ENCODE measurements around the gene MCRS1. TPM values are rescaled to one million over a fixed set of nuclear protein-coding genes. Genes with fewer than 3 reads are reported as not detected.

Gene MCRS1
- total and polyA plus RNA-seq, 4 donors: 20.0 to 33.1 (median 26.1) TPM

DNA sequence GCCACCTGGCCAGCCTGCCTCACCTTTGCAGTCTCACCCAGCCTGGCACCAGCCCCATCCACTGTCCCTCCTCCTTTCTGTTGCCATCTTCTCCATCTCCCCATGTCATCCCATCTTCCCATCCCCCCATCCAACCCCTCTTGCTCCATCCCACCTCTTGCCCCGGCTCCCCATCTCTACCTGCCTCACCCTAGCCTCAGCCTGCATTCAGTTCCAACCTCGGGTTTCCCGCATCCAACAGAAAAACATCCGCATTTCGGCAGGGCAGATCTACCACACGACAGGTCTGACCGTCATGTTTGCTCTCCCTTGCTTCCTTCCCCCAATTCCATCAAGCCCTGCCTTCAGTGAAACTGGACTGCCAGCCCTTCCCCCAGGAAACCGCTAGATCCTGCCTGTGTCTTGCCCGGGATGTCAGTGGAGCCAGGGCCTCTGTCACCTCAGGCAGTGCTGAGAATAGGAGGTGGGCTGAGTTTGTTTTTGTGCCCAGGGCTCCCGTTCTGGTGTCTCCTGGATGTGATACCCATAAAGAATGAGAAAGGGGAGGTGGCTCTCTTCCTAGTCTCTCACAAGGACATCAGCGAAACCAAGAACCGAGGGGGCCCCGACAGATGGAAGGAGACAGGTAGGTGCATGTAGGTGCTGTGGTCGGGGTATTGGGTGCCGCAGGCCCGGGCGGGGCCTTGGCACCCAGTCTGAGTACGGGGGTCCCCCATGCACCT is 26.6 kb downstream of the MCRS1 start:
- Histone ChIP-seq H3K4me1 (ENCODE audit: control insufficient read depth in 4 of 4, insufficient read depth in 4 of 4, low read length in 3 of 4) (peaks cover 10 to 12% (median 11%) of the 10 kb centered on the region in 4 donors), H3K4me3 (ENCODE audit: low read depth in 1 of 3, low read length in 3 of 3) (no peak overlapping the region), H3K36me3 (ENCODE audit: control insufficient read depth in 4 of 4, insufficient read depth in 3 of 4, low read depth in 1 of 4, low read length in 3 of 4) (no peaks in the 10 kb centered on the region), H3K27me3 (ENCODE audit: control insufficient read depth in 4 of 4, insufficient read depth in 4 of 4, low read length in 3 of 4) (peaks cover under 1 to 10% (median 4%) of the 10 kb centered on the region in 4 donors), H3K9me3 (ENCODE audit: control insufficient read depth in 4 of 4, low read length in 3 of 4) (no peaks in the 10 kb centered on the region), H3K9ac (ENCODE audit: low read depth in 1 of 2, low read length in 2 of 2) (no peak overlapping the region), H3K27ac (ENCODE audit: low read depth in 1 of 2, low read length in 2 of 2) (no peak overlapping the region)
- no peak for DNase-seq (ENCODE audit: low spot score)
- 86% methylated on average over 18 of the region's 18 CpGs for WGBS
- no peak for TF ChIP-seq TAF1 (conservative IDR thresholded peaks at IDR 0.05)
- TF ChIP-seq, protein P1, sequence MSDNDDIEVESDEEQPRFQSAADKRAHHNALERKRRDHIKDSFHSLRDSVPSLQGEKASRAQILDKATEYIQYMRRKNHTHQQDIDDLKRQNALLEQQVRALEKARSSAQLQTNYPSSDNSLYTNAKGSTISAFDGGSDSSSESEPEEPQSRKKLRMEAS (IDR thresholded peaks at IDR 0.05): no peak
- TF ChIP-seq, protein P2, sequence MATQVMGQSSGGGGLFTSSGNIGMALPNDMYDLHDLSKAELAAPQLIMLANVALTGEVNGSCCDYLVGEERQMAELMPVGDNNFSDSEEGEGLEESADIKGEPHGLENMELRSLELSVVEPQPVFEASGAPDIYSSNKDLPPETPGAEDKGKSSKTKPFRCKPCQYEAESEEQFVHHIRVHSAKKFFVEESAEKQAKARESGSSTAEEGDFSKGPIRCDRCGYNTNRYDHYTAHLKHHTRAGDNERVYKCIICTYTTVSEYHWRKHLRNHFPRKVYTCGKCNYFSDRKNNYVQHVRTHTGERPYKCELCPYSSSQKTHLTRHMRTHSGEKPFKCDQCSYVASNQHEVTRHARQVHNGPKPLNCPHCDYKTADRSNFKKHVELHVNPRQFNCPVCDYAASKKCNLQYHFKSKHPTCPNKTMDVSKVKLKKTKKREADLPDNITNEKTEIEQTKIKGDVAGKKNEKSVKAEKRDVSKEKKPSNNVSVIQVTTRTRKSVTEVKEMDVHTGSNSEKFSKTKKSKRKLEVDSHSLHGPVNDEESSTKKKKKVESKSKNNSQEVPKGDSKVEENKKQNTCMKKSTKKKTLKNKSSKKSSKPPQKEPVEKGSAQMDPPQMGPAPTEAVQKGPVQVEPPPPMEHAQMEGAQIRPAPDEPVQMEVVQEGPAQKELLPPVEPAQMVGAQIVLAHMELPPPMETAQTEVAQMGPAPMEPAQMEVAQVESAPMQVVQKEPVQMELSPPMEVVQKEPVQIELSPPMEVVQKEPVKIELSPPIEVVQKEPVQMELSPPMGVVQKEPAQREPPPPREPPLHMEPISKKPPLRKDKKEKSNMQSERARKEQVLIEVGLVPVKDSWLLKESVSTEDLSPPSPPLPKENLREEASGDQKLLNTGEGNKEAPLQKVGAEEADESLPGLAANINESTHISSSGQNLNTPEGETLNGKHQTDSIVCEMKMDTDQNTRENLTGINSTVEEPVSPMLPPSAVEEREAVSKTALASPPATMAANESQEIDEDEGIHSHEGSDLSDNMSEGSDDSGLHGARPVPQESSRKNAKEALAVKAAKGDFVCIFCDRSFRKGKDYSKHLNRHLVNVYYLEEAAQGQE (IDR thresholded peaks at IDR 0.05): no peak
- no peak for TF ChIP-seq SP1 (IDR thresholded peaks at IDR 0.05)
- TF ChIP-seq FOXA1 (IDR thresholded peaks at IDR 0.05): no peak
- TF ChIP-seq, protein P3, sequence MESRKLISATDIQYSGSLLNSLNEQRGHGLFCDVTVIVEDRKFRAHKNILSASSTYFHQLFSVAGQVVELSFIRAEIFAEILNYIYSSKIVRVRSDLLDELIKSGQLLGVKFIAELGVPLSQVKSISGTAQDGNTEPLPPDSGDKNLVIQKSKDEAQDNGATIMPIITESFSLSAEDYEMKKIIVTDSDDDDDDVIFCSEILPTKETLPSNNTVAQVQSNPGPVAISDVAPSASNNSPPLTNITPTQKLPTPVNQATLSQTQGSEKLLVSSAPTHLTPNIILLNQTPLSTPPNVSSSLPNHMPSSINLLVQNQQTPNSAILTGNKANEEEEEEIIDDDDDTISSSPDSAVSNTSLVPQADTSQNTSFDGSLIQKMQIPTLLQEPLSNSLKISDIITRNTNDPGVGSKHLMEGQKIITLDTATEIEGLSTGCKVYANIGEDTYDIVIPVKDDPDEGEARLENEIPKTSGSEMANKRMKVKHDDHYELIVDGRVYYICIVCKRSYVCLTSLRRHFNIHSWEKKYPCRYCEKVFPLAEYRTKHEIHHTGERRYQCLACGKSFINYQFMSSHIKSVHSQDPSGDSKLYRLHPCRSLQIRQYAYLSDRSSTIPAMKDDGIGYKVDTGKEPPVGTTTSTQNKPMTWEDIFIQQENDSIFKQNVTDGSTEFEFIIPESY (IDR thresholded peaks at IDR 0.05): no peak
- no peak for TF ChIP-seq RXRA (IDR thresholded peaks at IDR 0.05)

DNA sequence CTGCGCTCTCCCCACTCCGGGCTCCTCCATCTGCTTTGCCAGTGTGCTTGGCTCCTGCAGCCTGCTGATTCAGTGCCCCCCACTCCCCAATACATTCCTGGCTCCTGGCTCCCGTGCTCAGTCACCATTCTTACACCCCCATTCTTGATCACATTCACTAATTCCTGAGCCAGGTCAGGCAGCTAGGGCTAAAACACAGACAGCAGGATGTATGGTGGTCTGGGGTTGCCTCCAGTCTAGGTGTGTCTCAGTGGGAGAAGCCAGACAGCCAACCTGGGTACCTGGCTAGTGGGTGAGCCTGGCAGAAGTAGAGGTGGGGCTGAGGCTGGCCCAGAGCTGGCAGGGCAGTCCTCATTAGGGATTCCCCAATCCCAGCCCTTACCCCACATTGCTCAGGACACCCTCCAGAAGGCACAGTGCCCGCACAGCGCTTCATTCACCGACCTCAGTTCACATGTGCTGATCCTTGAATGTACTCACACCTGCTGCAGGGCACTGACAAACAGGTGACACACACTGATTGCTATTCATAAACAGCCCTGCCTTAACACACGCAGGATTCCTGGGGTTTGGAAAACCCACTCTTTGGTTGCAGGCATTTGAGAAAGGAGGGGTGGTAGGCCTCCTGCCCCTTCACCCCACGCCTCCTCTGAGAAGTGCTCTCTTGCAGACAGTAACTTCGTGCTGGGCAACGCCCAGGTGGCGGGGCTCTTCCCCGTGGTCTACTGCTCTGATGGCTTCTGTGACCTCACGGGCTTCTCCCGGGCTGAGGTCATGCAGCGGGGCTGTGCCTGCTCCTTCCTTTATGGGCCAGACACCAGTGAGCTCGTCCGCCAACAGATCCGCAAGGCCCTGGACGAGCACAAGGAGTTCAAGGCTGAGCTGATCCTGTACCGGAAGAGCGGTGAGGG is 27.5 kb downstream of the MCRS1 start:
- H3K4me3 ChIP-seq (ENCODE audit: low read depth in 1 of 3, low read length in 3 of 3): no peak overlapping the region
- DNase-seq (ENCODE audit: low spot score): no peak
- peaks cover 3 to 10% (median 5%) of the 10 kb centered on the region in 4 donors for H3K27me3 ChIP-seq (ENCODE audit: control insufficient read depth in 4 of 4, insufficient read depth in 4 of 4, low read length in 3 of 4)
- peaks cover 10 to 12% (median 11%) of the 10 kb centered on the region in 4 donors for H3K4me1 ChIP-seq (ENCODE audit: control insufficient read depth in 4 of 4, insufficient read depth in 4 of 4, low read length in 3 of 4)
- 72% methylated on average over 21 of the region's 21 CpGs for WGBS
- no peak overlapping the region for H3K27ac ChIP-seq (ENCODE audit: low read depth in 1 of 2, low read length in 2 of 2)
- no peak for TF ChIP-seq FOXA1 (IDR thresholded peaks at IDR 0.05)
- TF ChIP-seq HNF4A (conservative IDR thresholded peaks at IDR 0.05): no peak
- TF ChIP-seq HNF4G (IDR thresholded peaks at IDR 0.05): no peak
- TF ChIP-seq RAD21 (IDR thresholded peaks at IDR 0.05): no peak
- no peak for TF ChIP-seq RXRA (IDR thresholded peaks at IDR 0.05)
- no peak for TF ChIP-seq FOXA2 (IDR thresholded peaks at IDR 0.05)
- H3K9me3 ChIP-seq (ENCODE audit: control insufficient read depth in 4 of 4, low read length in 3 of 4): no peaks in the 10 kb centered on the region
- no peaks in the 10 kb centered on the region for H3K36me3 ChIP-seq (ENCODE audit: control insufficient read depth in 4 of 4, insufficient read depth in 3 of 4, low read depth in 1 of 4, low read length in 3 of 4)
- no peak overlapping the region for H3K9ac ChIP-seq (ENCODE audit: low read depth in 1 of 2, low read length in 2 of 2)
